Skeletal muscle cell (primary cell): Measurements from ENCODE around the gene PARS2.

Source experiments
- DNase-seq: peaks from one replicate; pipeline ENCODE4 v3.0.0-alpha.2; 2010; ENCODE audit warnings: low read depth
- H3K4me3 ChIP-seq: 2 replicates; pipeline ENCODE4 v1.5.1; 2011; ENCODE audit warnings: low read depth, mild to moderate bottlenecking, control low read depth, low read length, moderate library complexity

Gene PARS2

GRCh38 chr1:54800899-54801759, 36.8 kb upstream of the PARS2 start, which contains the start of gene TTC22:
Gene TTC22 (minus strand): TSS chr1:54801323. CDS start chr1:54801163, 160 bp downstream.
- H3K4me3 ChIP-seq: peak within 1 kb of the TSS; percentile 5
- no peak for DNase-seq

- DNase-seq: no peak
- no peak overlapping the region for H3K4me3 ChIP-seq
Observed at GRCh38 chr1:54800041-54800898, 35.9 kb upstream of the PARS2 start.

GRCh38 chr1:54798769-54799641, 34.7 kb upstream of the PARS2 start:
- DNase-seq: no peak
- H3K4me3 ChIP-seq: no peak overlapping the region

- DNase-seq: no peak
- no peak overlapping the region for H3K4me3 ChIP-seq
Observed at GRCh38 chr1:54798206-54798605, 33.9 kb upstream of the PARS2 start.

GRCh38 chr1:54796902-54797301, 32.6 kb upstream of the PARS2 start:
- H3K4me3 ChIP-seq: no peak overlapping the region
- no peak for DNase-seq

GRCh38 chr1:54795841-54796468, 31.6 kb upstream of the PARS2 start:
- no peak for DNase-seq
- H3K4me3 ChIP-seq: no peak overlapping the region

- DNase-seq: no peak
Observed at GRCh38 chr1:54795356-54795665, 31.0 kb upstream of the PARS2 start.

GRCh38 chr1:54794451-54795355, 30.4 kb upstream of the PARS2 start:
- H3K4me3 ChIP-seq: no peak overlapping the region
- no peak for DNase-seq

More at GRCh38 chr1:54795356-54795665, 31.0 kb upstream of the PARS2 start:
- H3K4me3 ChIP-seq: no peak overlapping the region

- no peak for DNase-seq
- H3K4me3 ChIP-seq: no peak overlapping the region
Observed at GRCh38 chr1:54792686-54793282, 28.5 kb upstream of the PARS2 start.

GRCh38 chr1:54791880-54792522, 27.7 kb upstream of the PARS2 start:
- no peak overlapping the region for H3K4me3 ChIP-seq
- DNase-seq: no peak

GRCh38 chr1:54788459-54788858, 24.1 kb upstream of the PARS2 start:
- H3K4me3 ChIP-seq: no peak overlapping the region
- no peak for DNase-seq

- no peak for DNase-seq
- H3K4me3 ChIP-seq: no peak overlapping the region
Observed at GRCh38 chr1:54787604-54788003, 23.3 kb upstream of the PARS2 start.

- no peak for DNase-seq
- no peak overlapping the region for H3K4me3 ChIP-seq
Observed at GRCh38 chr1:54786778-54787177, 22.5 kb upstream of the PARS2 start.

GRCh38 chr1:54784066-54784465, 19.7 kb upstream of the PARS2 start:
- DNase-seq: no peak
- no peak overlapping the region for H3K4me3 ChIP-seq

GRCh38 chr1:54782588-54782987, 18.3 kb upstream of the PARS2 start:
- no peak overlapping the region for H3K4me3 ChIP-seq
- DNase-seq: no peak

GRCh38 chr1:54782156-54782555, 17.8 kb upstream of the PARS2 start:
- no peak for DNase-seq
- no peak overlapping the region for H3K4me3 ChIP-seq

- H3K4me3 ChIP-seq: peak overlapping the region; percentile 21
- DNase-seq: no peak
Observed at GRCh38 chr1:54781023-54781723, 16.9 kb upstream of the PARS2 start.
